Adrenal gland (tissue), 12 donors: ENCODE data around the gene WIZ. TPM values are rescaled to one million over a fixed set of nuclear protein-coding genes. Genes with fewer than 3 reads are reported as not detected.

ENCODE experiments used
- DNase-seq, 7 donors: peaks; one replicate each; pipeline ENCODE4 v3.0.0-alpha.2; 2019 to 2020
- H3K27ac ChIP-seq, 5 donors: fragments of 200-600 bp; sonication (generic) in 4 of 5; 1 replicate in 3 of 5; 2 replicates in 2 of 5; pipeline versions ENCODE4 v1.5.1 to v1.8.0; 2016 to 2020; ENCODE audit warnings: mild to moderate bottlenecking in 1 of 5
- H3K27me3 ChIP-seq: fragments of 200-600 bp; 2 replicates; pipeline ENCODE4 v1.8.0; 2021
- H3K36me3 ChIP-seq, 2 donors: fragments of 200-600 bp; replicated peaks in 1 of 2; 1 replicate in 1 of 2; 2 replicates in 1 of 2; pipeline versions ENCODE4 v1.5.1 to v1.8.0; 2018 to 2022
- H3K4me1 ChIP-seq, 2 donors: fragments of 200-600 bp; replicated peaks in 1 of 2; 1 replicate in 1 of 2; 2 replicates in 1 of 2; pipeline versions ENCODE4 v1.5.1 to v1.8.0; 2018 to 2021
- H3K4me3 ChIP-seq, 4 donors: fragments of 200-600 bp; sonication (generic) in 3 of 4; one replicate each; pipeline ENCODE4 v1.5.1; 2016 to 2018
- H3K9me3 ChIP-seq, 3 donors: fragments of 200-600 bp; sonication (generic) in 1 of 3; replicated peaks in 1 of 3; 1 replicate in 2 of 3; 2 replicates in 1 of 3; pipeline versions ENCODE4 v1.5.1 to v1.8.0; 2016 to 2021
- POLR2A ChIP-seq, 2 donors: fragments of 450-650 bp; IDR thresholded peaks; one replicate each; pipeline ENCODE4 v1.6.1; 2017; ENCODE audit warnings: antibody characterized with exemption in 2 of 2, mild to moderate bottlenecking in 2 of 2, moderate library complexity in 1 of 2
- WGBS, 4 donors: extraction: QIAGEN DNeasy Blood & Tissue Kit in 2 of 4; methylation state at CpG; one replicate each; pipeline versions ENCODE4 v1.1.5 to v1.1.7; 2013 to 2017; 5-methylcytosine and 5-hydroxymethylcytosine counted together
- intact Hi-C, 2 donors: fragments of 100-400 bp; cut with DNase I; formaldehyde crosslinking; loops; one replicate each; pipeline versions ENCODE4 v1.14.1 to v1.15.0; 2022 to 2023
- polyA plus RNA-seq, 3 donors: library from polyadenylated mRNA; stranded (reverse); fragments of 200-250 nt in 2 of 3; fragments of 350-450 nt in 1 of 3; fragmentation: Illumina TruSeq in 1 of 3; extraction: RNeasy Lipid Tissue Mini Kit (QIAGEN cat#74804) in 1 of 3; gene quantifications; one replicate each; pipeline ENCODE4 v1.2.3, GENCODE V29; 2013 to 2014
- total RNA-seq, 9 donors: library from RNA; depleted of rRNA in 4 of 9; stranded (reverse); fragments of >200 nt in 4 of 9; fragments of 120-200 nt in 1 of 9; fragmentation: NEBNext Ultra II Directional in 1 of 9; extraction: Animal tissue kit (Norgen Biotek cat#: 25700) in 1 of 9; gene quantifications; one replicate each; pipeline versions ENCODE4 v1.1.0 to v1.2.4, GENCODE V29; 2013 to 2023
- TF ChIP-seq, protein P1 (sequence below), 6 experiments: fragments of 450-650 bp in 4 of 6; fragments of 200-600 bp in 2 of 6; sonication (generic) in 1 of 6; IDR thresholded peaks; 1 replicate in 5 of 6; 2 replicates in 1 of 6; pipeline versions ENCODE4 v1.5.1 to v1.8.0; 2016 to 2021; ENCODE audit warnings: antibody characterized with exemption in 6 of 6, mild to moderate bottlenecking in 2 of 6, moderate library complexity in 1 of 6
- donor health status: healthy with polysubstance abuse.
- donor health status: Bipolar disorder and iron deficiency.
- donor health status: DM: yes; HTN: yes; CAD: no.
- donor health status: DM: no; HTN: no; CAD: no.
- donor health status: DM: no; HTN: no; CAD: no.
- donor health status: DM: yes; HTN: yes; CAD: no.

Gene WIZ
- total and polyA plus RNA-seq, 12 donors = 5.7 to 49.2 (median 30.6) TPM

GRCh38 chr19:15452111-15453047, 2.6 kb upstream of the WIZ start:
- H3K4me3 ChIP-seq = peak overlapping the region in 2 of 4 donors; percentile 38 to 61
- intact Hi-C loops = loop anchor here (5.0 to 10.0 kb wide), 2 partner anchors 102 to 105 kb away; no protein-coding TSS in a partner anchor
- H3K9me3 ChIP-seq = no peaks in the 10 kb centered on the region
- peak; percentile 93 to 97 (median 96) for DNase-seq
- peaks cover 7 to 10% of the 10 kb centered on the region in 2 donors for H3K4me1 ChIP-seq
- TF ChIP-seq, protein P1, sequence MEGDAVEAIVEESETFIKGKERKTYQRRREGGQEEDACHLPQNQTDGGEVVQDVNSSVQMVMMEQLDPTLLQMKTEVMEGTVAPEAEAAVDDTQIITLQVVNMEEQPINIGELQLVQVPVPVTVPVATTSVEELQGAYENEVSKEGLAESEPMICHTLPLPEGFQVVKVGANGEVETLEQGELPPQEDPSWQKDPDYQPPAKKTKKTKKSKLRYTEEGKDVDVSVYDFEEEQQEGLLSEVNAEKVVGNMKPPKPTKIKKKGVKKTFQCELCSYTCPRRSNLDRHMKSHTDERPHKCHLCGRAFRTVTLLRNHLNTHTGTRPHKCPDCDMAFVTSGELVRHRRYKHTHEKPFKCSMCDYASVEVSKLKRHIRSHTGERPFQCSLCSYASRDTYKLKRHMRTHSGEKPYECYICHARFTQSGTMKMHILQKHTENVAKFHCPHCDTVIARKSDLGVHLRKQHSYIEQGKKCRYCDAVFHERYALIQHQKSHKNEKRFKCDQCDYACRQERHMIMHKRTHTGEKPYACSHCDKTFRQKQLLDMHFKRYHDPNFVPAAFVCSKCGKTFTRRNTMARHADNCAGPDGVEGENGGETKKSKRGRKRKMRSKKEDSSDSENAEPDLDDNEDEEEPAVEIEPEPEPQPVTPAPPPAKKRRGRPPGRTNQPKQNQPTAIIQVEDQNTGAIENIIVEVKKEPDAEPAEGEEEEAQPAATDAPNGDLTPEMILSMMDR (IDR thresholded peaks at IDR 0.05) = no peak
- peak; percentile 80 to 94 for TF ChIP-seq POLR2A (IDR thresholded peaks at IDR 0.05)
- H3K27ac ChIP-seq = peak overlapping the region in 4 of 5 donors; percentile 66 to 87 (median 86)
- 23 to 33% (median 27%) methylated on average over 12 to 37 of the region's 37 CpGs for WGBS, 4 donors
- peaks cover 17% of the 10 kb centered on the region for H3K27me3 ChIP-seq
- no peaks in the 10 kb centered on the region for H3K36me3 ChIP-seq

GRCh38 chr19:15450528-15450890, 753 bp upstream of the WIZ start:
- DNase-seq = peak in 1 of 7 donors; percentile 16
- H3K27ac ChIP-seq = peak overlapping the region in 3 of 5 donors; percentile 28 to 96 (median 65)
- no peaks in the 10 kb centered on the region for H3K36me3 ChIP-seq
- H3K27me3 ChIP-seq = peaks cover 6% of the 10 kb centered on the region
- no peak overlapping the region for H3K4me3 ChIP-seq
- no peaks in the 10 kb centered on the region for H3K9me3 ChIP-seq
- intact Hi-C loops = loop anchor here (5.0 to 10.0 kb wide), 2 partner anchors 104 to 107 kb away; no protein-coding TSS in a partner anchor
- 86 to 96% (median 90%) methylated on average over 1 of the region's 1 CpG for WGBS, 4 donors
- TF ChIP-seq POLR2A (IDR thresholded peaks at IDR 0.05) = no peak
- TF ChIP-seq, protein P1 (IDR thresholded peaks at IDR 0.05) = no peak
- peaks cover 7 to 10% of the 10 kb centered on the region in 2 donors for H3K4me1 ChIP-seq

DNA sequence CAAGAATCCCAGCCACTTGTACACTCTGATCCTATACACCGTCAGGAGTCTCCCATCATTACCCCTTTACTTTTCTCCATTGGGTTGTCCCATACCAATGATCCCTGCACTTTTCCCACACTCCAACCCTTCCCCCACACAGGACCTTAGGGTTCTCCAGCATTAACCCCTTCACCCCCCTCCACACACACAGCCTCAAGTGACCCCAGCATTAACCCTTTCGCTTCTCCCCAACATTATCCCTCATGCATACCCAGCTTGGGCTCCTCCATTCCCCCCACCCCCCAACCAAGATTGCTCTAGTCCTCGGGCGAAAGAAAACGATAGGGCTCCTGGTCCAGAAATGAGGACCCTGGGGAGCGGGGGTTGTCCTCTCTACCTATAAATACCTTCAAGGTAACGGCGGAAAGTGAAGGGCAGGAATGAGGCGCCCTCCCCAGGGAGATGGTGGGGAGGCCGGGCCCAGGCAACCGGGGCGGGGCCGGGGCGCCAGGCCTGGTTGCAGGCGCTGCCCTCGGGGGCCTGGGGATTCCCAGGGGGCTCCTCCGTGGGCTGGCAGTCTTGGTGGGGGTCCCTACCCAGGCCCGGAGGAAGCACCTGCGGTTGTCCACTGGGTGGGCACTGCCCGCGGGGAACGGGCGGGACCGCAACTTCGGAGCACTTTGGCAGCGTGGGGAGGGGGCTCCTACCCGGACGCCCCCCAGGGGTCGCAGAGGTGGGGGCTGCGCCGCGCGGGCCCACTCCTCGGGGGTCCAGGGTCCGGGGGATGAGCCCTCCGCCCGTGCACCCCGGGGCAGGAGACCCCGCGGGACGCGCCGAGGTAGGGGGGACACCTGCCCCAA, 757 bp downstream of the WIZ start:
- intact Hi-C loops = no loop called here
- peak overlapping the region in 3 of 4 donors; percentile 10 to 93 (median 62) for H3K4me3 ChIP-seq
- DNase-seq = peak in 4 of 7 donors; percentile 37 to 58 (median 44)
- H3K9me3 ChIP-seq = no peaks in the 10 kb centered on the region
- H3K27ac ChIP-seq = peak overlapping the region in 4 of 5 donors; percentile 64 to 96 (median 68)
- H3K4me1 ChIP-seq = peaks cover 7 to 10% of the 10 kb centered on the region in 2 donors
- TF ChIP-seq, protein P1 (IDR thresholded peaks at IDR 0.05) = peak in 1 of 6 experiments; percentile 11
- TF ChIP-seq POLR2A (IDR thresholded peaks at IDR 0.05) = no peak
- H3K36me3 ChIP-seq = no peaks in the 10 kb centered on the region
- 3 to 8% (median 4%) methylated on average over 10 to 42 of the region's 43 CpGs for WGBS, 4 donors
- H3K27me3 ChIP-seq = no peaks in the 10 kb centered on the region
